ENCODE data around the gene OSGIN1.

DNA sequence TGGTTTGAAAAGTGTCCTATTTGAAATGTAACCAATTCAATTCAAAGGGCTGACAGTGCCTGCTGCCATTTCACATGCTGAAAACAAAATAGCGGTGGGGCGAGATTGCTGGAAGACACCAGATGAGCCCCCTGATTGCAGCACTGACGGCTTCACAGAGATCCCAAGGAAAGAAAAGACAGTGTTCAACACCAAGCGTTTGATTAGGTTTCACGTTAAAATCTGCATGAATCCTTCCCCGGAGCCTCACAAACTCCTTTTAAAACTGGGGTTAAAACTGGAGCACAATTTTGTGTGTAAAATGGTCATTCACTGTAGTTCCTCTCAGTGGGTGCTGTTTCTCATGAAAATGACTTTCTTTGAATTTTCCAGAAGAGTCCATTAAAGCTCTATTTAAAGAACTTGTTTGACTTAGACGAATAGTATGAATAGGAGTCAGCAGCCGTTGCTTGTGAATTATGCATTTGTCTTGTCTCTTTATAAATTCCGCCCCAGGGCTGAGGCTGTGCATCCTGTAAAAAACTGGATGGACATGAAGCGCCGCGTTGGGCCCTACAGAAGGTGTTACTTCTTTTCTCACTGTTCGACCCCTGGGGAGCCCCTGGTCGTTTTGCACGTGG is 45.3 kb upstream of the OSGIN1 start:
- TF ChIP-seq POLR2A (IDR thresholded peaks at IDR 0.05; ENCODE audit: low read length) (no peak), GATA1 (IDR thresholded peaks at IDR 0.05; ENCODE audit: low read depth, low read length) (no peak)

All from erythroblast (primary cell).